H1 (cell line): ENCODE data around the gene GSG1L. TPM values are rescaled to one million over a fixed set of nuclear protein-coding genes. Genes with fewer than 3 reads are reported as not detected.

Experiments
- RAD21 ChIP-seq, 2 experiments: IDR thresholded peaks in 1 of 2; conservative IDR thresholded peaks in 1 of 2; 2 replicates each; pipeline ENCODE4 v1.6.1; 2011; ENCODE audit warnings: low read depth in 2 of 2, low read length in 2 of 2, improper control_type of control experiment in 1 of 2, inconsistent platforms in 1 of 2, mild to moderate bottlenecking in 1 of 2, moderate library complexity in 1 of 2
- polyA plus RNA-seq, 7 experiments: library from polyadenylated mRNA; depleted of rRNA in 3 of 7; stranded (reverse) in 5 of 7; unstranded in 2 of 7; fragments of >200 nt in 5 of 7; fragments of 200-250 nt in 2 of 7; gene quantifications; 1 replicate in 5 of 7; 2 replicates in 1 of 7; 4 replicates in 1 of 7; pipeline versions ENCODE4 v1.2.1 to v1.2.3, GENCODE V29; 2011 to 2013; ENCODE audit warnings: missing spikeins in 2 of 7, mixed read lengths in 2 of 7
- total RNA-seq: library from RNA; stranded (reverse); fragmentation: NEBNext Ultra II Directional; extraction: Animal tissue kit (Norgen Biotek cat#: 25700); gene quantifications from 2 replicates; pipeline ENCODE4 v1.2.1, GENCODE V29; 2021

GSG1L gene
- total and polyA plus RNA-seq, 2 of the 8 experiments (the other 6 are each of a cell fraction or from before 2014, with no cell fraction given) = 0.71 to 1.1 TPM

GRCh38 chr16:27793249-27793622 is 270.3 kb downstream of the GSG1L start (continued):
- no peak for TF ChIP-seq RAD21 (IDR thresholded peaks at IDR 0.05 in 1 of 2, conservative IDR thresholded peaks at IDR 0.05 in 1 of 2; ENCODE audit: low read depth in 2 of 2, low read length in 2 of 2)
